Non-pigmented ciliary epithelial cell (primary cell): ENCODE measurements around the gene RABGAP1L.

Experiments used
- DNase-seq: peaks from one replicate; pipeline ENCODE4 v3.0.0-alpha.2; 2010; ENCODE audit warnings: low read depth

RABGAP1L gene

DNA sequence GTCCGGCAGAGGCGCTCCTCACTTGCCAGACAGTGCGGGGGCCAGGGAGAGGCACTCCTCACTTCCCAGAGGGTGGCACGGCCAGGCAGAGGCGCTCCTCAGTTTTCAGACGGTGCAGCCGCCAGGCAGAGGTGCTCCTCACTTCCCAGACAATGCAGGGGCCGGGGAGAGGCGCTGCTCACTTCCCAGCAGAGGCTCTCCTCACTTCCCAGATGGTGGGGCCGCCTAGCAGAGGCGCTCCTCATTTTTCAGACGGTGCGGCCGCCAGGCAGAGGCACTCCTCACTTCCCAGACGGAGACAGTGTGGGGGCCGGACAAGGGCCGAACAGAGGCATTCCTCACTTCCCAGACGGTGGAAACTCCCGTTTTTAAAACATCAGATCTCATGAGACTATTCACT lies 602.0 kb downstream of the RABGAP1L start:
- DNase-seq = no peak

DNA sequence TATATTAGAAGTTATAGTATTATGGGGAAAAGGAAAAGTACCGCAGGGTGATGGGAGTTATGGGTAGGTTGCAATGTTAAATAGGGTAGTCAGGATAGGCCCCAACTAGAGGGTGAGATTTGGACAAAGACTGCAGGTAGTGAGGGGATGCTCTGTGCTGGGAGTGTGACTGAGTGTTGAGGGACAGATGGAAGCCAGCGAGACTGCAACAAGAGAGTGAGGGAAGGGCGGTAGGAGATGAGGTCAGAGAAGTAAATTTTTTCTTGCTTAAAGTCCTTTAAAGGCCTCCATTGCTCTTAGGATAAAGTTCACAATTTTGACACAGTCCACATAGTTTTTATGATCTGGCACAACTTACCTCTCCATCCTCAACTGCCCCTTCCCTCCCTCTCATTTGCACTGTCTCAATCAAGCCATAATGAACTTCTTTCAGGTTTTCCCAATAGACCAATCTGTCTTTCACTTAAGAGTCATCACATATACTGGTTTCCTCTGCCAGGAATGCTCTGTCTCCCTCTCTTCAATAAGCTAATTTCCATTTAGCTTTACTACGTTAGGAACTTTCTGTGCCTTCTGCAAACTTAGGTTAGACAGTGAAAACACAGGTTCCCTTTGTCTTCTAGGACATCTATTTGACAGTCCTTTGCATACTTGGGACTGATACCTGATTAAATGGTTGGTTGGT lies 602.7 kb downstream of the RABGAP1L start:
- no peak for DNase-seq

DNA sequence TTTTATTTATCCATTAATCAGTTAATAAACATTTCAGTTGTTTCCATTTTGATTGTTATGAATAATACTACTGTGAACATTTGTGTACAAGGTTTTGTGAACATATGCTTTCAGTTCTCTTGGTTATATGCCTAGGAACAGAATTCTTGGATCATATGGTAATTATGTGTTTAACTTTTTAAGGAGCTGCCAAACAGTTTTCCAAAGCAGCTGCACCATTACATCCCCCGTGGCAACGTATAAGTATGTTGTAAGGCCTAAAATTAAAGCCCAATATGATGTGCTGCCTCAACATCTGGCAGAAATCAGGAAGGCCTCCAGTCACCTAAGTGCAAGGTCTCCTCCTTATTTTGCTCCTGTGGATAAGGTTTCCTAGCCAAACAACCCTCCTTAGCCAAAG lies 604.9 kb downstream of the RABGAP1L start:
- no peak for DNase-seq

DNA sequence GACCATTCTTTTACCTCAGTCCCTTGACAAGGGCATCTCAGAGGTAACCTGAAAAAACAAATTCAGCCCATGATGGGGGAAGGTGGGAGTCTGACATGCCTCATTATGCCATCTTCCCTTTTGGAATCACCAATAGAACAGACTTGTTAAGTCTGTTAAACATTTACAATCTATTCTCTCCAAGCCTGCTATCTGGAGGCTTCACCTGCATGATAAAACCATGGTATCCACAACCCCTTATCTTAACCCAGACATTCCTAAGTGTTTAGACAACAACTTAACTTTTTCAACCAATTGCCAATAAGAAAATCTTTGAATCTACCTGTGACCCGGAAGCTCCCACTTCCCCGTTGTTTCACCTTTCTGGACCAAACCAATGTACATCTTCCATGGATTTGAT lies 607.4 kb downstream of the RABGAP1L start:
- DNase-seq = no peak

DNA sequence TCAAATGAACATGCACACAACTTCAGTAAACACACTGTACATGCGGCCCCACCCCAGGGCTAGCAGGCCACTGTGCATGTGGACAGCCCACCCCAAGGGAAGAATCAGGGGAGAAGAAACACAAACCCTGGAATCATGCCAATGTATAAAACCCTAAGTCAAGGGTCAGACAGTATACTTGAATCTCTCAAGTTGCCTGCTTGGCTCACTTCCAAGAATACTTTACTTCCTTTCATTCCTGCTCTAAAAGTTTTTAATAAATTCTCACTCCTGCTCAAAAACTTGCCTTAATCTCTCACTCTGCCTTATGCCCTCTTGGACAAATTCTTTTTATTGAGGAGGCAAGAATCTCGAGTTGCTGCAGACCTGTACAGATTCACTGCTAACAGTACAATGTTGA lies 609.2 kb downstream of the RABGAP1L start:
- no peak for DNase-seq

DNA sequence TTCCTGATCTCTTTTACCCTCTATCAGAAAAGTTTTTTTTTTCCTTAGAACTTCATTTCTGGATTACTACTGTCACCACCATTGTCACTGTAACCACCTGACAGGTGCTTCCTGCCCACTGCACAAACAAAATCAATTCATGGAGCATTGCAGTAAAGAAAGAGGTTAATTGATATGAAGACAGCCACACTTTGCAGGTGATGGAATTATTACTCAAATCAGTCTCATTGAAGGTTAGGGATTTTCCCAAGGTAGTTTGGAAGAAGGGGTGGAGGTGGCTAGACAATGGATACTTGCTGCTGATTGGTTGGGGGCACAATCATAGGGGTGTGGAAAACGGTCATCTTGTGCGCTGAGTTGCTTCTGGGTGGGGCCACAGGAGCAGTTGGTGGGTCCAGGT lies 609.6 kb downstream of the RABGAP1L start:
- no peak for DNase-seq

DNA sequence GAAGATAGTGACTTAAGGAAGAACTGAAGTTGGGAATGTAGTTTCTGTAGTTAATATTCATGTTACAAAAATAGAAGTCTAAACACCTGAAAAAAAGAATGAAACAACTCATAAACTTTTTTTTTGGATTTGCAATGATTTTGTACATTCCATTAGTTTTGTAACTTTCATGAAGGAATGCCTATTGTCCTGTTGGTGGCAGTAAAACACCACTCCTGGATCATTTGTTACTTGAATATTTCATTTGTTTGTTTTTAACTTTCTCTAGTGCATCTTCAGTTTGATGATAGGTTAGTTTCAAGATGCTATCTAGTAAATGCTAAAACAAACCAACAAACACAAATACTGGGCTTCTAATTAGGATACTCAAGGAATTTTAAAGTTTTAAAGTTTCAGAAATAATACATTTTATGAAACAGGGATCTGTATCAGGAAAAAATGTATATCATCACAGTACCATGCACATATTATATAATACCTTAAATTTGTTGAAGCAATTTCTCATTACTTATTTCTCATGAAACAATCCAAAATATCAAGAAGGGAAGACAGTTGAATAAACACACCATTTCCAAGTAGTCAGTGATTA lies 610.7 kb downstream of the RABGAP1L start:
- no peak for DNase-seq

DNA sequence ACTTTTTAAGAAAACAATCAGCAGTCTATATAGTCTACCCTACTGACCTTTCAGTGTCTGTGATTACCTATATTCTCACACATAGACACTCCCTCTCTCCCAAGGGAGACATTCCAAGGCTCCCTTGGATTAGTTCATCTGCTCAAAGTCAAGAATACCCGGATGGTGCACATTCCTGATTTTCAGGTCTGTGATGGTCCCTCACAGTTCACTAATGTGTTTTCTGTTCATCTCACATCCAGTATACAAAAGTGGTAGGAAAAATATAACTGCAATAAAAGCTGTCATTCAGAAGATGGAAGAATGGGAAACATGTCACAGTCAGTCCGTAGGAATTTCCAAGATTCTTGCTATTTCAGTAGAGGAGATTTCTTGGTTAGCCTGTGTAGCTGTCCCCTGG lies 616.3 kb downstream of the RABGAP1L start:
- no peak for DNase-seq

DNA sequence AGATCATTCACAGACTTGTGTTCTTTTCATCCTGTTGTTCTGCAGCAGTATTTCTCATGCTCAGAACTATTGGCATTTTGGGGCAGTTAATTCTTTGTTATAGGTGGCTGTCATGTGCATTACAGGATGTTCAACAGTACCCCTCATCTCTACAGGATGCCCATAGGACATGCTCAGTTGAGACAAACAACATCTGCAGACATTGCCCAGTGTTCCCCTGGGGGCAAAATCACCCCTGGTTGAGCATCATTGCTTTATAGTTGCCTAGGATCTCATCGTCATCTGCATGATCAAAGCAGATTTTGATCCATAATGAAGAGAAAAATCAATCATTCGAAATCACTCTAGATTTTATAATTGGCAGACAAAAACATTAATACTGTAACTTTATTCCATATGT lies 617.9 kb downstream of the RABGAP1L start:
- DNase-seq = no peak

DNA sequence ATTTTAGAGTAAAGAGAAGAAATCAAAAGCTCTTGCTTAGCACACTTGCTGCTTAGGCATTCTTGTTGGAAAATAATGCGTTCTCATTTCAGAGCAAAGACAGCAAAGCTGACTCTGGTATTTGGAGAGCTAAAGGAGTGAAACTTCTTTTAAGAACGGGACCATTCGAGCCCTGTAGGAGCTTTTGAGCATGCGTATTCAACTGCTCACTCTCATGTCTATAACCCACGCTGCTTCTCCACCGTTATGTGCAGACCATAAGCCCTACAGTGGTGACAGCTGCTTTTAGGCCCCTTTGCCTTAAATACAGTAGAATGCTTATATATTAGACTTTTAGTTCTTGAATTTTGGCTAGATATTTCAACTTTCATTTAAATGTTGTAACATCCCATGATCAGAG lies 626.2 kb downstream of the RABGAP1L start:
- no peak for DNase-seq

DNA sequence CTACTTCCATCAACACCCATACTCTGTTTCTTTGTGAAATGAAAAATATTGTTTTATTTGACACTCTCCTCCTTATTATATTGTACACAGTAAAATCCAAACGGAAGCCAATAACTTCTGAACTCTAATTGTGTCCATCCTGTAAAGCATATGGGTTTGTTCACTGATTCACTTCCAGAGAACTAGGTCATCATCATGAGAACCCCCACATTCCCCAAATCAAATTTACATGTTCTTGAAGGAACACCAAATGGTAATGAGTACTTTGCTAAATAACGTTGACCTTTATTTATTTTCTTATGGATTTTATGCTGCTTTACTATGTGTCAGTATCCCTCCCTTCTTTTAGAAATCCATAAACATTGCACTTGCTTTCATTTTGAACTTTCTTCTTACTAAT lies 627.0 kb downstream of the RABGAP1L start:
- no peak for DNase-seq

DNA sequence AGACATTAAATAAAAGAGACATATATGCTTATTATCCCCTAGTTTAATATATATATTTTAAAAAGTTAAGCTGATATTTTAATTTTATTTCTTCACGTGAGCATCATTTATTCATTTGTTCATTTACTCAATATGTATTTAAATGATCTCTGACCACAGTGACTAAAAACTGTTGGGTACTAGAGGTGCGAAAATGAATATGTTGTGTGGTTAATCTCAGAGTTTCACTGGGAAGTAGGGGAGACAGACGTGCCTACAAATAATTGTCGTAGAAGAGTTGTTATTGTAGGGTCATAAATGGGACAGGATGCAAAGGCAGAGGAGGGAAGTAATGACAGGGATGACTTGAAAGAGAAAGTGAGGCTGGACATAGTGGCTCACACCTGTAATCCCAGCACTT lies 627.4 kb downstream of the RABGAP1L start:
- no peak for DNase-seq

DNA sequence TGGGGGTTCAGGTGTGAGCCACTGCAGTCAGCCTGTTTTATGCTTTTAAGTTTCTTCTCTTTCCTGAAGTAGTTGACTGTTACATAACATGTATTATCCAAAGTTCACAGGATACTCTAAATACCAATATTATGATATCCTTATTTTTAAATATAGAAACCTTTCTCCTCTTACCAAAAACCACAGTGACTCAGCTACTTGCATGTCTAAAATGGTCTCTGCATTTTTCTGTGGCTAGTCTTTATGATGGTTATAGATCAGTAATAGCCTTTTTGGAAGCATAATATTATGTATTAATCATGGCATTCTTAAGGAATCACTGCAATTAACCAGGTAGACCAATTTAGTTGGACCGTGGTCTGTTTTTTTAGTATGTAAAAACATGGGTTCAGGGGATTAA lies 629.7 kb downstream of the RABGAP1L start:
- peak; percentile 77 for DNase-seq

DNA sequence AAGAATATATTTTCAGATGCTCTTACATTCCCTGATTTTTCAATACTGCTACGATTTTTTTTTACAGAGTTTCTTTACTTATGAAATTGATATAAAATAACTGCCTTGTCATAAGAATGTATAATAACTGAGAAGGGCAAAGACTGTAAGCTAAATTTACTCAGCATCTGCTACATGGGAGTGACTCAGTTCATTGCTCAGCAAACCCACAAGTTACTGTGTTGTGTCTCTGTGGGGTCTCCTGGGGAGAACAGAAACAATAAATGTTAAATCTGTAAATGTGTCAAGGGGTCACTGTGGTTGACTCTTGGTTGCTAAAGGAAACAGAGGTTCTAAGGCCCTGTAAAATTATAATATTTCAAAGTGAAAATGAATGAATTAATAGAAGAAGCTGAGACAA lies 630.1 kb downstream of the RABGAP1L start:
- DNase-seq = peak; percentile 82

DNA sequence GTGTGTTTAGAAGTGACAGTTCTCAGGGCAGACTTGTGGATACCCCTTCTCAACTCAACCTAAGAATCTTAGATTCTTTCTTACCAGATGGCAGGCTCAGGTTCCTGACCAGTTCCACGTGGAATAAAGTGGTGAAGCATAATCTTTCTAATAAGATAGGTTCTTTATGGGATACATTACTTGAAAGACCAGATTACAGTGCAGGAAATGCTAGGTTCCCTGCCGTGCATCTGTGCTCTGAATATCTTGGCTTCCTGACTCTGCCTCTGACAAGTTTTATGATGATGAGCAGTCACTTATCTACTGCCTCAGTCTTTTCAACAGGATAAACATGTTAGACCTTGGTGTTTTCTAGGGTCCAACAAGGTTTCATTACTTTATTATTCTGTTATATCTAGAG lies 632.5 kb downstream of the RABGAP1L start:
- no peak for DNase-seq

DNA sequence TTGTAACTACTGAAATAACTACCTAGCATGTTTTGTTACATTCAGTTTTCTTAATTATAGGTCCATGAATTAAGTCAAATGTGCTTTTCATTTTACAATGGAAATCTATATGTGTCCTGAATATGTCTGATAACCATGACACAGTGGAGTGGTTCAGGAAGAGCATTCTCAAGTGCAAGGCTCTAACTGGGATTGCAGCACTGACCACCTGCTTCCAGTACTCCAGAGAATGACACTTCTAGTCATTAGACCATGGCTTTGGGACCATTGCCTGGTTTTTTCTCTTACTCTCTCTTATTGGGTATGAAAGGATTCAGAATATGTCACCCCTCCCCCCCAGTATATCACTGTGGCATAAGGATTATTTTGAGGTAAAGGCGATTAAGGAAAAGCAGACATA lies 635.5 kb downstream of the RABGAP1L start:
- DNase-seq = no peak

DNA sequence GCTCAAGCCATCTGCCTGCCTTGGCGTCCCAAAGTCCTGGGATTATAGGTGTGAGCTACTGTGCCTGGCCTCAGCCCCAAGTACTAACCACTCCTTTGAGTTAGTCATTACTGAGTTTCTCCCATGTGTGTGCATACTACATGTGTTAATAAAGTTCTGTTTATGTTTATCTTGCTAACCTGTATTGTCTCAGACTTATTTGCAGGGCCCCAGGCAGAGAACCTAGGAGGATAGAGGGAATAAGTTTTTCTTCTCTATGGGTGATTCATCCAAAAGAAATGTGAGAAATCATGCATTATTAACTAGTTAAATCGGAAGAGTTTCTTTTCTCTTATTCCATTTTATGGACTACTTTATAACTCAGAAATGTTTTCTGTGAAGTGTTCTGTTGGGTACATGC lies 636.5 kb downstream of the RABGAP1L start:
- no peak for DNase-seq

DNA sequence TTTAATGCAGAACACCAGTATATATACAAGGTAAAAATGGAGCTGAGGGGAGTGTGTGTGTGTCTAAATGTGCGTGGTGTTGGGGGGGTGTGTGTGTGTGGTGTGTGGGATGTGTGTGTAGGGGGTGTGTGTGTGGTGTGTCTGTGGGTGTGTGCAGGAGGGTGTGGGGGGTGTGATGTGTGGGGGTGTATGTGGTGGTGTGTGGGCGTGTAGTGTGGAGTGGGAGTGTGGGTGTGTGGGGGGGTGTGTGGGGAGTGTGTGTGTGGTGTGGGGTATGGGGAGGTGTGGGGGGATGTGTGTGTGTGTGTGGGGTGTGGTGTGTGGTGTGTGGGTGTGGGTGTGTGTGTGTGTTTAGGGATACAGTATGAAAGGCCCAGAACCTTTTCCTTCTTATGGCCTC lies 638.1 kb downstream of the RABGAP1L start:
- no peak for DNase-seq

DNA sequence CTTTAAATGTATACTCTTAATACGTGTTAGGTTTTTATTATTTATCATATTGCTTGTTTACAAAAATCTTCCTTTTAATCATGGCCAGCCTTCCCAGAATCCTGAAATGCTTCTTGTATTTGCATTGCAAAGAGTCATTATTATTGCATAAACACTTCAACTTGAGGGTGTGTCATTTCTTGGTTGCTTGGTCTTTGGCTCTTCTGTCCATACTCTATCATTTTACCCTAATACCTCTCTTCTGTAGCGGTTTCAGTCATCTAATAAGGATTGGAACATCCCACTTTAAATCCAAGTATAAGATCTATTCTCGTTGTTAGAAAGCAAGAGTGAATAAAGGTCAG lies 639.8 kb downstream of the RABGAP1L start:
- DNase-seq = no peak

DNA sequence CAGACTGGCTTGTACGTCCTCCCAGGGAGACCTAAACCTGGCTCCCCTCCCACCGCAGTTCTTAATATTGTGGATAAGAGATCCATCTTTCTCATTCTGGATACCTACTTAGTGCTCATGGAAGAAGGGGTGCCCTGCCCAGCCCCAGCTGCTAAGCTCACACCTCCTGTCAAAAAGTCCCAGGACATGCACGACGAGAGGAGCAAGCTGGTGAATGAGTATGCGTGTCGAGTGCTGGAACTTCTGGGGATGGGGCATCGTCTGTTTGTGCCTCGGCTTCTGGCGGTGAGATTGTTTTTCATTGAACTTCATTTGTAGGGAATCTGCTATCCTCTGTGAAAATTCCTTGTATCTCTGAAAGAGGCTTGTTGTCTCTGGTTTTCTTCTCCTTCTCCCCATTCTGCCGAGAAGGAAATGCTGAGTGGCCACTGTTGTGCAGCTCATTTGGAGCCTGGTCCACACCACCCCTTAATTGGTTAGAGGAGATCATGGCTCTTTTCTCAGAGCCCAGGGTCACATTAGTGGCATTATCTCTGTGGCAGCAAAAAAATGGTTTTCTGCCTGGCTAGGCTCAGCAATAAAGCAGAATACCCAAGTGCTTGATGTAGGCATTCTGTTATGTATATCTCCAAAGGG lies 641.0 kb downstream of the RABGAP1L start:
- no peak for DNase-seq

DNA sequence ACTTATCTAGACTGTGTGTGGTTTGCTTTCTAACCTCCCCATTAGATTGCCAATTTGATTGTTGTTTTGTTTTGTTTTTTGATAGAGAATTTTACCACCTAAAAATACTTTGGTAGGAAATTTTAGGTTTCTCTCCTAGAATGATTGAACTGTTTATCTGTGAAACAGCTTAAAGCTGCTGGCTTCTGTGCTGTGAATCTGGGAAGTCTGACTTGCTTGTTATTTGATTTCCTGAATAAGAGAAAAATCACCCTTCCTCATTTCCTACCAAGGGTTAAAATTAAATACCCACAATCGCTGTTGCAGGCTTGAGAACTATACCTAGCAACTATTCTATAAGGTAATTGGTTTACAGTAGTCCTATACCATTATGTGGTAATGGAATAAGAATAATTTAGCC lies 641.6 kb downstream of the RABGAP1L start:
- no peak for DNase-seq

DNA sequence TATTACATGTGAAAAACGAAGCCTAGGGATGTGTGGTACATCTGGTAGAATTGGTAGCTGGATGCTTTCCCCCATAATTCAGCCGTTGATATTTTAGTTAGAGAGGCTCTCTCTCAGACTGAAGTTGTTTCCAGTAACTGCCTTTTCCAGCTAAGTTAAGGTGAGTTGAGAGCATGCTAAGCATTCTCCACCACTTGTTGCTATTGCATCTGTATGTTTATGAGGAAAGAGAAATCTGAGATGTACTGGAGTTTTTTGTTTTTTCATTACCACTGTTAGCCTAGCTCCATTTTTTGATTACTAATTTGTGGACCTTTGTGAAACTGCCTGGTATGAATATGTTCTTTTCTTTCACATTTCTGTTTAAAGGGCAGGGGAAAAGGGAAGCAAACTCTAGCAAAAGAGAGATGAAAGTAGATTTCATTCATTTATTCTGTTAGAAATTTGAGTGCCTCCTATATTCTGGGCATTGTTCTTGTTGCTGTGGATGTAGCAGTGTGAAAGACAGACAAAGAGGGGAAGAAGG lies 650.5 kb downstream of the RABGAP1L start:
- DNase-seq = no peak

DNA sequence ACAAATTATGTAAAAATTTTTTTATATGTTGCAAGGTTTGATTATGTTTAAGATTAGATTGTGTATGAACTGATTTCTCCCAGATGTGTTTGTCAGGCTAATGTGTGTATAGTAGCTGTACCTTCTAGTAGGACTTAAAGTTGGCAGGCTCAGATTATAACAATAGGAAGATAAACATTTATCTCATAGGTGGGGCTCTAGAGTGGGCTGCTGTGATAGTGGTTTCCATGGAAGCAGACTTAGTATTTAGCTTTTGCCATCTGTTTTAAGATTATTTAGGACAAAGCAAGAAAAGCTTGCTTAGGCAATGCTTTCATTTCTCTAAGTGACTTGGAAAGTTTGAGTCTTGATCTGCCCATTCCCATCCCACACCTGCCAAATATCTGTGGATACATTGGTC lies 652.7 kb downstream of the RABGAP1L start:
- DNase-seq = no peak

DNA sequence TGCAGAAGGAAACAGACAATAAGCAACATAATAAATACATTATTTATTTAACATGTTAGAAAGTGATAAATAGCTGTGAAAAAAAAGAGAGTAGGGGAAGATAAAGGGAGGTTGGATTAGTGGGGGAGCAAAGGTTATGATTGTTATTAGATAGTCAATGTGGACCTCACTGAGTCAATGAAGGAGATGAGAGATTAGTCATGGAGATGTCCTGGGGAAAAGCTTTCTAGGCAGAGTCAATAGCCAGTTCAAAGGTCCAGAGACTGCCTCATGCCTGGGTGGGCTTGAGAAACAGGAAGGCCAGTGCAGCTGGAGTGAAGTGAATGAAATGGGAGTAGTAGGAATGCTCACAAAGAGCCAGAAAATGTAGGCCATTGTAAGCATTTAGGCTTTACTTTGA lies 653.3 kb downstream of the RABGAP1L start:
- no peak for DNase-seq
